HUDEP-2 (cell line): Measurements from ENCODE around the gene PODNL1.
A peak's percentile ranks its signal among the peaks of the same experiment; 100 is the strongest.

Experiments used
- DNase-seq, 76 experiments: peaks; one replicate each; lab custom pipeline; 2025; ENCODE audit not compliant: unreplicated experiment in 76 of 76; lab: John Stamatoyannopoulos, UW

The PODNL1 gene

GRCh38 chr19:13959141-13959961 lies 21.1 kb upstream of the PODNL1 start:
- no peak for DNase-seq

GRCh38 chr19:13958043-13958442 lies 19.8 kb upstream of the PODNL1 start:
- DNase-seq: peak in 74 of 76 experiments; percentile 59 to 96 (median 88)

GRCh38 chr19:13957051-13957450 lies 18.8 kb upstream of the PODNL1 start:
- peak in 72 of 76 experiments; percentile 32 to 96 (median 73) for DNase-seq

- DNase-seq: peak in 1 of 76 experiments; percentile 34
These were observed 18.1 kb upstream of the PODNL1 start for GRCh38 chr19:13956365-13956744.

- no peak for DNase-seq
These were observed 17.6 kb upstream of the PODNL1 start for GRCh38 chr19:13955662-13956364.

- DNase-seq: no peak
These were observed 16.0 kb upstream of the PODNL1 start for GRCh38 chr19:13954185-13954584.

- peak in 70 of 76 experiments; percentile 36 to 86 (median 68) for DNase-seq
These were observed 14.8 kb upstream of the PODNL1 start for GRCh38 chr19:13952931-13953531.

GRCh38 chr19:13952154-13952930 lies 14.1 kb upstream of the PODNL1 start, which contains the start of gene DCAF15:
Gene DCAF15, plus strand, starts transcription at chr19:13952509. Its CDS starts 4 bp downstream, at chr19:13952513.
- peak; percentile 79 to 100 (median 100) for DNase-seq

- no peak for DNase-seq
These were observed 13.6 kb upstream of the PODNL1 start for GRCh38 chr19:13951799-13952153.

GRCh38 chr19:13951043-13951442 lies 12.8 kb upstream of the PODNL1 start:
- DNase-seq: no peak

GRCh38 chr19:13946414-13946813 lies 8.2 kb upstream of the PODNL1 start:
- DNase-seq: no peak

GRCh38 chr19:13942023-13942684 lies 3.9 kb upstream of the PODNL1 start:
- peak in 1 of 76 experiments; percentile 11 for DNase-seq

- DNase-seq: no peak
These were observed 527 bp downstream of the PODNL1 start for GRCh38 chr19:13937479-13938300.

- DNase-seq: no peak
These were observed 2.3 kb downstream of the PODNL1 start for GRCh38 chr19:13935765-13936510.

- DNase-seq: no peak
These were observed 3.5 kb downstream of the PODNL1 start for GRCh38 chr19:13934785-13935109.

- DNase-seq: no peak
These were observed 5.3 kb downstream of the PODNL1 start for GRCh38 chr19:13932911-13933393.

- no peak for DNase-seq
These were observed 6.0 kb downstream of the PODNL1 start for GRCh38 chr19:13932149-13932637.

- no peak for DNase-seq
These were observed 6.6 kb downstream of the PODNL1 start for GRCh38 chr19:13931391-13932148.
